SK-N-DZ (cell line): ENCODE data around the gene AMBRA1.

ENCODE experiments used
- DNase-seq: peaks from one replicate; pipeline ENCODE4 v3.0.0-alpha.2; 2015; ENCODE audit warnings: low spot score

Gene AMBRA1

DNA sequence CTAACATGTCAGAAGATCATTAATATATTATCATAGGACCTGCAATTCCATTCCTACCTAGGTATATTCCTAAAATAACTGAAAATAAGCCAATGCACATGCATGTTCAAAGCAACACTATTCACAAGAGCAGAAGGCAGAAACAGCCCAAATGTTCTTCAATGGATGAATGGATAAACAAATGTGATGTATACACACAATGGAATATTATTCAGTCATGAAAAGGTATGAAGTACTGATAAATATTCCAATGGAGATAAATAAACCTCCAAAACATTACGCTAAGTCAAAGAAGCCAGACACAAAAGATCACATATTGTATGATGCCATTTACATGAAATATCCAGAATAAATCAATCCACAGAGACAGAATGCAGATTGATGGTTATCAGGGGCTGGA, 16.8 kb downstream of the AMBRA1 start:
- DNase-seq = no peak

DNA sequence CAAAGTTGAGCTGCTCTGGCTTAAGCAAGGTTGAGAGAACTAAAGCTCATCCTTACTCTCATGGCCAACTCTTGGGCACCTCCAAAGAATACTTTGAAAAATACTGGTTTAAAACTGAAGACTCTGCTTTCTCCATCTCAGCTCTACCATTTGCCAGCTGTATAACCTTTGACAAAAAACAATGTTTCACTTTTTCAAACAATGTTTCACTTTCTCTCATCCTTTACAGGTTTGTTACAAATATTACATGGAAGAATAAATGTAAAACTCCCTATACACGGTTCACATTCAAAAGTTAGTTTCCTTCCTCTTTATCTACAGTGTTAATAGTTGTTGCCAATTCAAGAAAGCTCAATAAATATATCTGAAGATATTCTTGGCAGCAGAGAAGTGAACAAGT, 19.2 kb downstream of the AMBRA1 start:
- no peak for DNase-seq

DNA sequence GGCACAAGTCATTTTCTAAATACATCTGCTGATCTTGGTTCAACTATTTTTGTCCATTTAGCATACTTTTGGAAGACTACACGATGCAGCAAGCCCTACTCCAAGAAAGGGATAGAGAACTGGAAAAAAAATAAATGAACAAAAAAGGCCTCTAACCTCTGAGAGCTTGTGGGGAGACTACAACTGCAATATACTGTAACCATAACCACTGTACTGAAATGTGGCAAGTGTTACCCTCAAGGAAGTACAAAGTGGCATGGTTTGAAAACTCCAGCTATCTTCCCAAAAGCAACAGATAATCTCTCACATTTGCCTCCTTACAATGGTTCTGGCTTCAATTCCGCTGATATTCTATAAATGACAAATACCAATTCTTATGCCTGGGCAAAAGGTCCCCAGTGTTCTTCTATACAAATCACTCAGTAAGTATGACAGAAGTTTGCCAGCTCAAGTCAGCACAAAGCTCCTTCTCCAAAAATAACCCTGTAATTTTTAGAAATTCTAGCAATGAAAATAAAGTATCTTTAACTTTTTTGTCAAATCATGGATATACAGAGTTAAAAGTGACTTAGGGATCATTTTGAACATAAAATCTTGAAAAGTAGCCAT, 22.9 kb downstream of the AMBRA1 start:
- no peak for DNase-seq

DNA sequence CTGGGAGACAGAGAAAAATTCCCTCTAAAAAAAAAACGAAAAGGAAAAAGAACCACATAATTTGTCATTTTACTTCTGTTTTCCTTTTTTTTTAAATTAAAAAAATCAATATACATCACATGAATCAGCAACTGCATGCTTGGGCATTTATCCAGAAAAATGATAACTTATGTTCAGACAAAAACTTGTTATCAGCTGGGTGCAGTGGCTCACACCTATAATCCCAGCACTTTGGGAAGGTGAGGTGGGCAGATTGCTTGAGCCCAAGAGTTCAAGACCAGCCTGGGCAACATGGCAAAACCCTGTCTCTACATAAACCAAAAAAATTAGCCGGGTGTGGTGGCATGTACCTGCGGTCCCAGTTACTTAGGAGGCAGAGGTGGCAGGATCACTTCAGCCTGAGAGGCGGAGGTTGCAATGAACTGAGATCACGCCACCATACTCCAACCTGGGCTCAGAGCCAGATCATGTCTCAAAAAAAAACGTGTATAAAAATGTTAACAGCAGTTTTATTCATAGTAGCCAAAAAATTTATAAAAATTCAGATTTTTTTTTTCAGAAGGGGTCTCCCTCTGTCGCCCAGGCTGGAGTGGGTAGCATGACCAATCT, 28.5 kb downstream of the AMBRA1 start:
- no peak for DNase-seq

DNA sequence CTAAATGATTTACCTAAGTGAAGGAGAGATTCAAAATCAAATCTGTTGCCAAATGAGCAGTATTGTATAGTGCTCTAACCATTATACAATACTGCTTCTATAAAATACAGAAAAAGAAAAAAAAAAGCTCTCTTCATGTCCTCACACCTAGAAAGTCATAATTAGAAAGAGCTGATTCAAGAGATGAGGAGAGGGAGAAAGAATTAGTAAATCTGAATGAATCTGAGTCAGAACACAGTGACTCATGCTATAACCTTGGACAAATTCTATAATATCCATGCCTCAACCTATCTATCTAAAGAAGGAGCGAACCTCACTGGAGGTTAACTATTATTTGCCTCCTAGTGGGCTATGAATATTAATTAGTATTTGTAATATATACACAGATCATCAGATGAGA, 29.4 kb downstream of the AMBRA1 start:
- DNase-seq = no peak

DNA sequence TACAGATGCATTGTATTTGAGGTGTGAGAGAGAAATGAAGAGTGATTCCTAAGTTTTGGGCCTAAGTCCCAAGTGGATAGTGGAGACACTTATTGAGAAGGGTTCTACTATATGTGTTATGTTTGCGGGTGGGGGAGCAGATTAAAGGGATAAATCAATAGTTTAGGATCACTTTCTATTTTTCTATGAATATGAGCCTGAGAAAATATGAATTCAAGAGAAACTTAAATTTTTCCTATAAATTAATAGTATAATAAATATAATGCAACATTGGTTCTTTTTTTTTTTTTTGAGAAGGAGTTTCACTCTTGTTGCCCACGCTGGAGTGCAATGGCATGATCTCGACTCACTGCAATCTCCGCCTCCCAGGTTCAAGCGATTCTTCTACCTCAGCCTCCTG, 31.3 kb downstream of the AMBRA1 start:
- no peak for DNase-seq

DNA sequence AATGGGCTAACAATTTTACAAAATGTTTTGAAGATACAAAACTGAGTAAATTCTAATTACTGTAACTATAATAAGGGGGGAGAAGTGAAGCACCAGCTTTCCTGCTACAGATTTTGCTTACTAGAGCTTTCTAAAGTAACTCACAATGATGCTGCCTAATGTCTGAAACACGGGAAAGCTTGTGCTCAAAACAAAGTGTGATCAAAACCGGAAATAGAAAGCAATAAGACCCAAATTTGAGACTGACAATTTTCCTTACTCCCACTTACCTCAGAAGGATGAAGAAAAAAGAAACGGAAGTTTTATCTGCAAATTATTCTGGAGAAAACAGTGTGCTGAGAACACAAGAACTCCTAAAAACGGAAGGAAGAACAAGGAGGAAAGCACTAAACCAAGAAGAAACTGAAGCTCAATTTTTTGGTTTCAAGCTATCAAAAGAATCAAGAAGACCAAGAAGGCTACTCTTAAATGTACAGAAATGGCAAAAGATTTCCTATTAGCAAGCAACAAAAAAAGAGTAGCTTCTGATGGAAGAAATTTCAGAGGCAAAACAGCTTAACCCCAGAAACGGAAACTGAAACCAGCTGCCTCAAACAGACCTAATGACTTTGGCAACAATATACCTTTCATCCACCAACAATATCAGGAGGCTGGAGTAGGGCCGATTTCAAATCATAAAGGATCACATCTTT, 33.4 kb downstream of the AMBRA1 start:
- no peak for DNase-seq

DNA sequence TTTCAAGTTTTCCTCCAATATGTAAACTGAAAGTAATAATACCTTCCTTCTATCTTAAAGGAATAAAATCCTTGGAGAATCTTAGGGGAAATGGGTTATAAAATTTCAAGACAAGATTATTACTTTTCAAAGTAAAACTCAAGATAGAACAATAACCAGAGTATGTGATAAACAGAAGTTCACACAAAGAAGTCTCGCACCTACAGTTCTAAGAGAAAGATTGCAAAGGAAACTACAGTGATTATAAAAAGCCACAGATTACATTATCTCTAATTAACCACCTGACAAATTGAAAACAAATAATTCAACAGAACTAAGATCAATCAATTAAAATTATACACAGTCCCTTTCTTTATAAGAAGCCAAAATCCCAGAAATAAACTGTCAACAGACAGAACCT, 34.0 kb downstream of the AMBRA1 start:
- DNase-seq = no peak

DNA sequence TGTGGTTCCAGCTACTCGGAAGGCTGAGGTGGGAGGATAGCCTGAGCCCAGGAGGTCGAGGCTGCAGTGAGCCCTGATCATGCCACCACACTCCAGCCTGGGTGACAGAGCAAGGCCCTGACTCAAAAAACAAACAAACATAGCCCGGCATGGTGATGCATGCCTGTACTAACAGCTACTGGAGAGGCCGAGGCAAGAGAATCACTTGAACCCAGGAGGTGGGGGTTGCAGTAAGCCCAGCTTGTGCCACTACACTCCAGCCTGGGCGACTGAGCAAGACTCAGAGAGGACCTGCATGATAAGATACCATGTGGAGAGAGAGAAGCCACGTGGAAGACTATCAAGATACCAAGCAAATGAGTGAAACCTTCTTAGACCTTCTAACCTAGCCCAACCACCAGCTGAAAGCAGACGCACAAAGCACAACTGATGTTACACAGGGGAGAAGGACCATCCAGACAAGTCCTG, 36.1 kb downstream of the AMBRA1 start:
- DNase-seq = no peak

DNA sequence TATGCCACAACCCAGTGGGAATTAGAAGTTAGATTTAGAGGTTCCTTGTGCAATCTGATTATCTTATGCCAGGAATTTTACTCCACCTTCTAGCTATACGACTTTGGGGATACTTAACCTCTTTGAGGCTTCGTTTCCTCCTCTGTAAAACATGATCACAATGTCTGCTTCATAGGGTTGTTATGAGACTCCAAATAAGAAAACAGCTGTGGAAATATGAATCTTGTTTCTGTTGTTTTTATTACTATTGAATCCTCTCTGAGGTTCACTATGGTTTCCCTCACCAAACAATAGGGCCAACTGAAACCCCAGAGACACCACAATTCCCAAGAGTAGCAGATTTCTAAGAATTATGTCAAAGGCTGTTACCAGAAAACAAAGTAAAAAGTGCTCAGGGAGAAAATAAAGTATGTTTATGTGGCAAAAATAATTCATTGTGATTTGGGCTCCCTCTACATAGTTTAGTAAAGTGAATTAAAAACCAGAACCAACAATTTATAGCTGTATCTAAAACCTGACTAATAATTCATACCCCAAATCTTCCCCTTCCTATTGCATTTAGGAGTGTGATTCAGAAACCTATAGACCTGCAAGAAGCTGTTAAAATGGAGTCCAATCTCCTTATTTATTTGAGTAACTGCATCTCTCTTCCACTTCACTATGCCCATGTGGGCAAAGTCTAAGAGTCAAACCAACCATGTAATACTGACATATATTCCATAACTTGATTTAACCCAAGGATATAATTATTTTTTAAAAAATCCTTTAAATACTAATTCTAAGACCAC, 38.4 kb downstream of the AMBRA1 start:
- DNase-seq = no peak

DNA sequence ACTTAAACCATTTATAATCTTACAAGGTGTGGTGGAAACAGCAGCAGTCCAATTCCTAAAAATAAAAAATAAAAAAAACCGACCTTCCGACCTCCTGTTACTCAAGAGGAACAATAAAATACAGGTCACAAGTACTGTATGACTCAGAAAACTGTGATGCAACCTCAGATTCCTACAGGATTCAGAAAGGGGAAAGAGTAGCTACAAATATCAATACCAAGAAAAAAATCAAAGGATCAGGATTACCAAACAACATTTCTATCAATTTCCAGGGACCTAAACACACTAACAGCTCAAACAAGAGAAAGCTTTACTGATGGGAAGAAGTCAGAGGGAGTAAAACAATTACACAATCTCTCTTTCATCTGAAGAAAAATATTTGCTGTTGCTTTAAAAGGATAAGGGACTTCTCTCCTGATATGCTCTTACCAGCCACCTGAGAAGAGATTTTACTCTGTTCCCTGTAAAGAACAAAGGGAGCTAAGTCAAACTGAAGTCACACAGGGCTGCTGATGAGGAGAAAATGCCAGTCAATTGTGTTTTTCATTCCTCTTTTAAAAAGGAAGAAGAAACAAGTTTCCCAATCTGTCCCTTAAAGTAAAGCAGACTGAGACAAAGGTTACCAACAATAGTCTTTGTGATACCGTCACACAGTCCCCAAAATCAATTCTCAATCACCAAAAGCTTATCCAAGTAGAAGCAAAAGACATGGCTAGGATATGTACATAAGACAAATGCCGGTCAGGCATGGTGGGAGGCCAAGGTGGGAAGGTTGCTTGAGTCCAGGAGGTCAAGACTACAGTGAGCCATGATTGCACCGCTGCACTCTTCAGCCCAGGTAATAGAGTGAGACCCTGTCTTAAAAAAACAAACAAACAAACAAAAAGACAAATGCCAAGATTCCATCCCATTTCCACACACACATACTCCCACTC, 39.3 kb downstream of the AMBRA1 start:
- DNase-seq = no peak

DNA sequence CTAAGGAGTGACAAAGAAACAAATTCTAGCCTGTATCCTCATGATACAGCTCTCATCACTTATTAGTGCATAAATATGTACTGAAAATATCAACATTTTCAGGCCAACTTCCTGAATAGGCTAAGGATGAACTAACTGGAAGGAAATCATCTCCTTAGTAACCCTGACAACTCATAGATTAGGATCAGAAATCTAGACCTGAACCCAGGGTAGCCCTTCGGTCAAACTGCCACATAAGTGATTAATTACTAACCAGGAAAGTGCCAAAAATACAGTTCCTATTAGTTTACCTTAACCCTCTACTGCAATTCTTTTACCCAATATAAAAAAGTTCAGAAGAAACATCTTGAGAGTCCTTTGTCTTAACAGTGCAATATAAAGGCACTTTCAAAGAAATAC, 40.0 kb downstream of the AMBRA1 start:
- DNase-seq = no peak

DNA sequence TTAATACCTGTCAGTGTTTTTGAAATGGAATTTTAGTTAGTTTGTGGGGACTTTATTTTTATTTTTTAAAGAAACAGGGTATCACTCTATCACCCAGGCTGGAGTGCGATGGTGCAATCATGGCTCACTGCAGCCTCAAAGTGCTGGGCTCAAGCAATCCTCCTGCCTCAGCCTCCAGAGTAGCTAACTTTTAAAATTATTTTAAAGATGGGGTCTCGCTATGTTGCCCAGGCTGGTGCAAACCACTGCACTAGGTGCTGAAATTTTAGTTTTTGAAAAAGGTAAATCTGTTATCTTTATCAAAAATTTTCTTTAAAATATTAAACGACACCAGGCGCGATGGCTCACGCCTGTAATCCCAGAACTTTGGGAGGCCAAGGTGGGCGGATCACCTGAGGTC, 42.6 kb downstream of the AMBRA1 start:
- DNase-seq = no peak

DNA sequence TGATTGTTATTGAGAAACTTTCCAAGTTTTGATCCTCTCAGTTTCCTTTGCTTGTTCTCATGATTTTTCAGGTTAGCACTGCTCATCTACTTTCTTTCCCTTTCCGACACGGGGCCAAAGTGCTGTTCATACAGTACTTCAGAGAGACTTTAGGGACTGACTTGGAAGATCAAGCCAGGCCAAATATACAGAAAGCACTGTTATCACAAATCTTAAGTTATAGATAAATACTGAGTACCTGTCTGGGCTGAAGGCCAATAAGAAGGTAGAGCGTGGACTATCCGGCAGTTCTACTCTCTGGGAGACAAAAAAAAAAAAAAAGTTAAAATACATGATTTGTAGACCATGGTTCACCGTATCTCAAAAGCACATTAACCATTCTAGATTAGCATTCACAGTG, 46.2 kb downstream of the AMBRA1 start:
- DNase-seq = no peak

DNA sequence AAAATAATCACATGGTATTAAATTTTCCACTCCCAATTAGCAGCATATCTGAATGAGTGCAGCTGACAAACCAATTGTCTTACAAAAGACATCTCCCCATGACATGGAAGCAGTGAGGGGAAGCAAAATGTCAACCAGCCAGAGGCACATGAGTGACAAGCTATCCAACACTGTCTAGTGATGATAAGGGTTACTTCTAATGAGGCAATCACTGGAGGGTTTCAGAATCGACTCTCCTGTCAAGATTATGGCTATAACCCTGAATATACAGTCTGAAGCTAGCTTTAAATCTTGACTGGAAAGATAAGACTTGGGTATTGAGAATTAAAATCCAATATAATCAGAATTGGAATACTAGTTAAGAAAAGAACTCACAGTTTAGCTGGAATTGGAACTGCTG, 50.3 kb downstream of the AMBRA1 start:
- no peak for DNase-seq

DNA sequence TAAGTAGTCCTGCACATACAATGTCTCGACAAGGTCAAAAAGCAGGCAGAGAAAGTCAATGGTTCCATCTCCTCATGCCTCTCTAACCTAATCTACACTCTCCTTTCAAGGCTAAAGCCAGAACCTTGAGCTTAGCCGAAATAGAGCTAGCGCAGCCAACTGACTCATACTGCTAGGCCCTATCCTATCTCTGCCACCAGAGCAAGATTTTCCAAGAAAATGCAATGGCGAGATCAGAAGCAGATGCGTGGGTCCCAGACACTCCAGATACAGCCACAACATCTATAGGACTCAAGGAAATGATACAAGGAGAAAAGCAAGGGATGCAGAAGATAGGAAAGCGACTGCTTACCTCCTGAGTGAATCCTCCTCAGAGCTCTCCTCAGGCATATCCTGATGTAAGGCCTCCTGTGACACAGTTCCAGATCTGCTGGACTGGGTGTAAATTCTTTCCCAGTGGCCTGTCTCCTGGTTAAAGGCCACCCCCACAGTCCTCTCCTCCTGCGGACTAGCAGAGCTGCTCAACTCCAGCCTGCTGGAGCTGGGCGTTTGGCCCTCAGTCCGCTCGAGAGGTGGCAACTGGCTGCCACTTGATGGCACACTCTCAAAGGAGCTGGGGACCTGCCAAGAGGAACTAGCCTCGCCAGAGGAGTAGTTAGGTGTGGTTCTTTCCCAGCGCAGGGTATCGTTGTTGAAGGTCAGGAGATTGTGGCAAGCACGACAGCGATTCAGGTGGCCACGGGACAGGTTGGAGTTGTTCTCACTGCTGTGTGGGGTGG, 52.0 kb downstream of the AMBRA1 start:
- no peak for DNase-seq

DNA sequence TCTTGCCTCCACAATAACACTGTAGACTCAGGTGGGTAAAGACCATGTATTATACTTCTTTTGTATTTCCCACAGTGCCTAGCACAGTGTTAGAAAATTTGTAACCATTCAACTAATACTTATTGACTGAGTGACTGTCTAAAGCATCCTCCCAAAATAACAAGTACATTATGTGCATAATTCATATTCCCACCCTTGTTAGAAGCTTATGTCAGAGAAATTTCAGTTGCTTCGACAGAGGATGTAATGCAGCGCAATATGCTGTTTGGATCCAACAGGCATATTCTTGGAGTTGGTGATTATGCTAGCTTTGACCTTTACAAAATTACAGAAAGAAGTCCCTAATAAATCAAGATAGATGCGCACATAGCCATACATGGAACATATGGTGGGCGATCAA, 53.0 kb downstream of the AMBRA1 start:
- DNase-seq = no peak

DNA sequence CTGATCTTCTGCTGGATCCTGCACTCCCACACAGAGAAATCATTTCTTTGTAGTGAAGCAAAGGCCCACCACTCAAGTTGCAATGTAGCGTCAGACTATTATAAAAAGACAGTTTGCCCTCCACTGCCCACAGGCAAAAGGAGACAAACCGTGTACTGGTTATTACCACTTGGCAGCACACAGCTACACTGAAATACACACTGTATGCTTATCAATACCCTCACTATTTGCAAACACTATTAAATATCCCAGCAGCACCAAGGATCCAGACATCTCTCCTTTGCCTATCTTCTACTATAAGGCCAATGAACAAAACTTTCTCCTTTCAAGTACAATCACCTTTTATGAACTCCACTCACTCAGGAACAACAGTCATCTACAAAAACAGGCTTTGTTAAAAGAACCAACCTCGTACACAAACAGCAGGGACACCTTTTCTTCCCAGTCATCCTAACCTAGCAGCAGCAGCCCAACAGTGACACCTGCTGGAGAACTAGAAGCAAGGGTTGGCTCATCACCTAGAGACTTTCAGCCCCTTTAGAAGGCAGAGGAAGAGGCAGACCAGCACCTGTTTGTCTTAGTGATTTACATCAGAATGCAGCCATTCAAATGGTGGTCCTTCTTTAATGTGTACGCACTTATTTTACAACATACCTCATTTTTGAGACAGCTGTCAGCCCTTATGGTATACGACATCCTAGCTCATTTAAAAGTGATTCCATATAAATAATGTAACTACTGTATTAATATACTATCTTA, 56.1 kb downstream of the AMBRA1 start:
- DNase-seq = peak; percentile 83

DNA sequence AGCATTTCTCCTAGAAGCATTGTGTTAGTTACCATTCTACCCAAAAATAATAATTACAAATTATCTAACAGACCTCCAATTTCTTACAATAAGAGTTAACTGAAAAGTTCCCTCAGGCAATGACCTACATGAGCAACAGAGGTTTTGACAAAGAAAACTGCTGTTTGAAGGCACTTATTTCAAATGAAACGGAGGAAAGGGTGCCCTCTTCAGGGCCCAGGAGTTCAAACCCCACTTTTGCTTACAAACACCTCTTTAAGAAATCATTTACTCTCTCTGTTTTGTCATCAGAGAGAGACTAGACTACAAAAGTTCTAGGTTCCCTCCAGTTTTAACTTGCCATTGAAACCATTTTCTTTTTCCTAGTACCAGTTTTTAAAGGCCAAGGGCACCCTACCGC, 56.7 kb downstream of the AMBRA1 start:
- no peak for DNase-seq

DNA sequence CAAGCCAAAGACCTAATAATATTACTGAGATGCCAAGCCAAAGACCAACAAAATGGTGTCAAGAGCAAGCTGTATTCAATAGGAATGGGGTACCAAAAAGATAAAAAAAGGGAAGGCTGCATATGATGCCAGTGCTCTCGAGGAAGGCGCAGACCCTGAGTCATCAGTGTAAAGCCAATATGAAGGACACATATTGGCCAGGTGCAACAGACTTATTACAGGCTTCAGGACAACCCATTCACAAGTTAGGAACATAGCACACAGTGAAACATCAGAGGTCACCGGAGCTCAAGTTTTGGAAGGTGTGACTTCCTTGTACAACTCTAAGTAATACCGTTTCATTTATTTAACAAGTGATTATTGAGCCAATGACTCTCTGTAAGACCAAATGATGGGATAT, 58.1 kb downstream of the AMBRA1 start:
- DNase-seq = no peak
